DND-41 (cell line): ENCODE results near the gene ENGASE.

Experiments used
- CTCF ChIP-seq: IDR thresholded peaks from 2 replicates; pipeline ENCODE4 v1.5.1; 2012; ENCODE audit warnings: borderline replicate concordance, low read length, moderate library complexity, mild to moderate bottlenecking; ENCODE audit not compliant: poor library complexity, severe bottlenecking; ENCODE audit errors: extremely low read depth
- EZH2 ChIP-seq: IDR thresholded peaks from 3 replicates; pipeline ENCODE4 v1.6.1; 2012; ENCODE audit warnings: borderline replicate concordance, low read depth, mild to moderate bottlenecking, moderate library complexity, low read length, inconsistent platforms; ENCODE audit not compliant: severe bottlenecking

- TF ChIP-seq CTCF (no peak), EZH2 (no peak)
Measured at GRCh38 chr17:79105937-79106336, 31.3 kb downstream of the ENGASE start.
